Measurements from ENCODE around the gene FRRS1.

- TF ChIP-seq, protein P1, sequence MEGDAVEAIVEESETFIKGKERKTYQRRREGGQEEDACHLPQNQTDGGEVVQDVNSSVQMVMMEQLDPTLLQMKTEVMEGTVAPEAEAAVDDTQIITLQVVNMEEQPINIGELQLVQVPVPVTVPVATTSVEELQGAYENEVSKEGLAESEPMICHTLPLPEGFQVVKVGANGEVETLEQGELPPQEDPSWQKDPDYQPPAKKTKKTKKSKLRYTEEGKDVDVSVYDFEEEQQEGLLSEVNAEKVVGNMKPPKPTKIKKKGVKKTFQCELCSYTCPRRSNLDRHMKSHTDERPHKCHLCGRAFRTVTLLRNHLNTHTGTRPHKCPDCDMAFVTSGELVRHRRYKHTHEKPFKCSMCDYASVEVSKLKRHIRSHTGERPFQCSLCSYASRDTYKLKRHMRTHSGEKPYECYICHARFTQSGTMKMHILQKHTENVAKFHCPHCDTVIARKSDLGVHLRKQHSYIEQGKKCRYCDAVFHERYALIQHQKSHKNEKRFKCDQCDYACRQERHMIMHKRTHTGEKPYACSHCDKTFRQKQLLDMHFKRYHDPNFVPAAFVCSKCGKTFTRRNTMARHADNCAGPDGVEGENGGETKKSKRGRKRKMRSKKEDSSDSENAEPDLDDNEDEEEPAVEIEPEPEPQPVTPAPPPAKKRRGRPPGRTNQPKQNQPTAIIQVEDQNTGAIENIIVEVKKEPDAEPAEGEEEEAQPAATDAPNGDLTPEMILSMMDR (conservative IDR thresholded peaks at IDR 0.05; ENCODE audit: low read depth, low read length), result no peak
- TF ChIP-seq POLR2A (IDR thresholded peaks at IDR 0.05; ENCODE audit: low read depth, low read length), result no peak
- no peak for TF ChIP-seq MAFK (IDR thresholded peaks at IDR 0.05; ENCODE audit: low read depth, low read length)
- no peak for TF ChIP-seq MAZ (IDR thresholded peaks at IDR 0.05; ENCODE audit: borderline replicate concordance, low read depth, low read length)
- no peak for TF ChIP-seq RAD21 (IDR thresholded peaks at IDR 0.05; ENCODE audit: low read length)
- TF ChIP-seq, protein P2, sequence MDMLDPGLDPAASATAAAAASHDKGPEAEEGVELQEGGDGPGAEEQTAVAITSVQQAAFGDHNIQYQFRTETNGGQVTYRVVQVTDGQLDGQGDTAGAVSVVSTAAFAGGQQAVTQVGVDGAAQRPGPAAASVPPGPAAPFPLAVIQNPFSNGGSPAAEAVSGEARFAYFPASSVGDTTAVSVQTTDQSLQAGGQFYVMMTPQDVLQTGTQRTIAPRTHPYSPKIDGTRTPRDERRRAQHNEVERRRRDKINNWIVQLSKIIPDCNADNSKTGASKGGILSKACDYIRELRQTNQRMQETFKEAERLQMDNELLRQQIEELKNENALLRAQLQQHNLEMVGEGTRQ (IDR thresholded peaks at IDR 0.05; ENCODE audit: low read depth, low read length), result no peak
- TF ChIP-seq FOS (IDR thresholded peaks at IDR 0.05; ENCODE audit: low read depth, low read length), result no peak
These were observed 4.7 kb downstream of the FRRS1 start for GRCh38 chr1:99761774-99762173.

All from IMR-90 (cell line).